NCI-H446 (cell line): ENCODE results near the gene PAX4.

Source experiments
- DNase-seq, 2 experiments: peaks; one replicate each; lab custom pipeline; 2025; lab: John Stamatoyannopoulos, UW

PAX4 gene

GRCh38 chr7:127618042-127618441, at the start of gene PAX4:
TSS of gene PAX4 (minus strand) at chr7:127618142. CDS start at chr7:127615928, 2,214 bp downstream.
- no peak for DNase-seq

GRCh38 chr7:127667017-127667670, 49.2 kb upstream of the PAX4 start:
- DNase-seq, result no peak

GRCh38 chr7:127666602-127667001, 48.7 kb upstream of the PAX4 start:
- no peak for DNase-seq

GRCh38 chr7:127665922-127666321, 48.0 kb upstream of the PAX4 start:
- DNase-seq, result no peak

GRCh38 chr7:127658970-127659630, 41.2 kb upstream of the PAX4 start:
- DNase-seq, result no peak

- no peak for DNase-seq
Measured at GRCh38 chr7:127657500-127657899, 39.6 kb upstream of the PAX4 start.

GRCh38 chr7:127655720-127656119, 37.8 kb upstream of the PAX4 start:
- no peak for DNase-seq

- no peak for DNase-seq
Measured at GRCh38 chr7:127654404-127655394, 36.8 kb upstream of the PAX4 start.

- DNase-seq, result no peak
Measured at GRCh38 chr7:127653396-127653795, 35.5 kb upstream of the PAX4 start.

GRCh38 chr7:127652333-127653248, 34.6 kb upstream of the PAX4 start:
- DNase-seq, result no peak

- DNase-seq, result peak; percentile 86 to 96
Measured at GRCh38 chr7:127651556-127652332, 33.8 kb upstream of the PAX4 start, which contains the start of gene SND1. TSS of gene SND1 (plus strand) at chr7:127652194. CDS start at chr7:127652374, 180 bp downstream.

- no peak for DNase-seq
Measured at GRCh38 chr7:127650847-127651555, 33.1 kb upstream of the PAX4 start.

GRCh38 chr7:127648986-127649385, 31.0 kb upstream of the PAX4 start:
- DNase-seq, result no peak

- no peak for DNase-seq
Measured at GRCh38 chr7:127647636-127648035, 29.7 kb upstream of the PAX4 start.

- DNase-seq, result no peak
Measured at GRCh38 chr7:127644484-127644883, 26.5 kb upstream of the PAX4 start.

- no peak for DNase-seq
Measured at GRCh38 chr7:127638197-127638596, 20.3 kb upstream of the PAX4 start.

- DNase-seq, result no peak
Measured at GRCh38 chr7:127635659-127636285, 17.8 kb upstream of the PAX4 start.

GRCh38 chr7:127632276-127632910, 14.5 kb upstream of the PAX4 start:
- no peak for DNase-seq
